Trophoblast cell (in vitro differentiated cells and primary cell): ENCODE measurements around the gene ZDHHC21.

ENCODE experiments used
- DNase-seq, 2 donors: peaks; one replicate each; pipeline ENCODE4 v3.0.0-alpha.2; 2016
- H2AFZ ChIP-seq: 2 replicates; pipeline ENCODE4 v1.6.1; 2013; ENCODE audit warnings: low read length, moderate library complexity, mild to moderate bottlenecking; ENCODE audit not compliant: insufficient read depth, poor library complexity
- H2AK5ac ChIP-seq: 2 replicates; pipeline ENCODE4 v1.6.1; 2013; ENCODE audit warnings: mild to moderate bottlenecking, low read length
- H2BK120ac ChIP-seq: 2 replicates; pipeline ENCODE4 v1.6.1; 2013; ENCODE audit warnings: low read length, mild to moderate bottlenecking, moderate library complexity; ENCODE audit not compliant: insufficient read depth, poor library complexity
- H2BK12ac ChIP-seq: 2 replicates; pipeline ENCODE4 v1.6.1; 2013; ENCODE audit warnings: mild to moderate bottlenecking, low read length, moderate library complexity
- H2BK5ac ChIP-seq: 2 replicates; pipeline ENCODE4 v1.6.1; 2013; ENCODE audit warnings: low read length, low read depth, moderate library complexity, mild to moderate bottlenecking; ENCODE audit not compliant: poor library complexity
- H3K14ac ChIP-seq: 2 replicates; pipeline ENCODE4 v1.6.1; 2013; ENCODE audit warnings: mild to moderate bottlenecking, low read length
- H3K18ac ChIP-seq: 2 replicates; pipeline ENCODE4 v1.6.1; 2013; ENCODE audit warnings: mild to moderate bottlenecking, low read length
- H3K23ac ChIP-seq: 2 replicates; pipeline ENCODE4 v1.6.1; 2013; ENCODE audit warnings: low read length
- H3K27ac ChIP-seq: 2 replicates; pipeline ENCODE4 v1.5.1; 2013; ENCODE audit warnings: low read depth, mild to moderate bottlenecking, inconsistent platforms, low read length, moderate library complexity
- H3K27me3 ChIP-seq: 2 replicates; pipeline ENCODE4 v1.6.1; 2013; ENCODE audit warnings: inconsistent platforms, mild to moderate bottlenecking, low read length, moderate library complexity; ENCODE audit not compliant: insufficient read depth
- H3K36me3 ChIP-seq, 2 experiments: 1 replicate in 1 of 2; 2 replicates in 1 of 2; pipeline ENCODE4 v1.6.1; 2013; ENCODE audit warnings: low read length in 2 of 2, mild to moderate bottlenecking in 2 of 2, moderate library complexity in 1 of 2; ENCODE audit not compliant: insufficient read depth in 2 of 2, control insufficient read depth in 1 of 2
- H3K4ac ChIP-seq: 2 replicates; pipeline ENCODE4 v1.6.1; 2013; ENCODE audit warnings: low read depth, mild to moderate bottlenecking, low read length, moderate library complexity
- H3K4me1 ChIP-seq, 2 experiments: 1 replicate in 1 of 2; 2 replicates in 1 of 2; pipeline ENCODE4 v1.6.1; 2013; ENCODE audit warnings: low read length in 2 of 2, mild to moderate bottlenecking in 2 of 2, moderate library complexity in 1 of 2; ENCODE audit not compliant: insufficient read depth in 2 of 2, control insufficient read depth in 1 of 2
- H3K4me2 ChIP-seq: 2 replicates; pipeline ENCODE4 v1.6.1; 2013; ENCODE audit warnings: inconsistent platforms, mild to moderate bottlenecking, low read length, moderate library complexity
- H3K4me3 ChIP-seq: 2 replicates; pipeline ENCODE4 v1.5.1; 2013; ENCODE audit warnings: mild to moderate bottlenecking, low read depth, low read length, inconsistent platforms
- H3K79me1 ChIP-seq: one replicate; pipeline ENCODE4 v1.6.1; 2013; ENCODE audit warnings: low read length
- H3K79me2 ChIP-seq: 2 replicates; pipeline ENCODE4 v1.6.1; 2013; ENCODE audit warnings: low read length, mild to moderate bottlenecking; ENCODE audit not compliant: control insufficient read depth, insufficient read depth, poor library complexity
- H3K9ac ChIP-seq: 2 replicates; pipeline ENCODE4 v1.6.1; 2013; ENCODE audit warnings: mild to moderate bottlenecking, low read length
- H3K9me3 ChIP-seq: 2 replicates; pipeline ENCODE4 v1.6.1; 2013; ENCODE audit warnings: low read depth, mild to moderate bottlenecking, control low read depth, inconsistent platforms, low read length; ENCODE audit not compliant: insufficient read depth
- H4K12ac ChIP-seq: 2 replicates; pipeline ENCODE4 v1.6.1; 2013; ENCODE audit warnings: low read depth, mild to moderate bottlenecking, low read length, moderate library complexity
- H4K8ac ChIP-seq: 2 replicates; pipeline ENCODE4 v1.6.1; 2013; ENCODE audit warnings: low read depth, mild to moderate bottlenecking, low read length, moderate library complexity
- H4K91ac ChIP-seq: one replicate; pipeline ENCODE4 v1.6.1; 2013; ENCODE audit warnings: low read depth, mild to moderate bottlenecking, low read length, moderate library complexity
- WGBS: extraction: QIAGEN DNeasy Blood & Tissue Kit; methylation state at CpG from one replicate; pipeline ENCODE4 v1.1.7; 2013; ENCODE audit warnings: missing lambda C conversion rate; ENCODE audit not compliant: insufficient read length, insufficient coverage; ENCODE audit errors: extremely low coverage; 5-methylcytosine and 5-hydroxymethylcytosine counted together

The ZDHHC21 gene

GRCh38 chr9:14618836-14619420 lies 74.3 kb downstream of the ZDHHC21 start:
- no peak for DNase-seq
- Histone ChIP-seq H3K79me1 (no peaks in the 10 kb centered on the region), H2BK120ac (no peak overlapping the region), H2BK5ac (no peak overlapping the region), H3K4me3 (no peak overlapping the region), H3K18ac (no peak overlapping the region), H4K8ac (no peak overlapping the region), H2AK5ac (no peak overlapping the region), H3K79me2 (no peaks in the 10 kb centered on the region), H3K27me3 (no peaks in the 10 kb centered on the region), H3K9ac (no peak overlapping the region), H4K12ac (no peak overlapping the region), H3K9me3 (no peaks in the 10 kb centered on the region), H3K23ac (no peak overlapping the region), H3K4me2 (no peak overlapping the region), H3K4me1 (no peaks in the 10 kb centered on the region), H3K36me3 (no peaks in the 10 kb centered on the region), H3K27ac (no peak overlapping the region), H2BK12ac (no peak overlapping the region), H3K14ac (no peak overlapping the region), H2AFZ (no peak overlapping the region), H3K4ac (no peak overlapping the region), H4K91ac (no peak overlapping the region)
- no CpG with 5 or more reads among the region's 8 CpGs for WGBS

GRCh38 chr9:14616188-14616982 lies 76.8 kb downstream of the ZDHHC21 start:
- Histone ChIP-seq H3K79me2 (no peaks in the 10 kb centered on the region), H3K27me3 (no peaks in the 10 kb centered on the region), H2BK120ac (no peak overlapping the region), H2BK5ac (no peak overlapping the region), H2AK5ac (no peak overlapping the region), H3K4me1 (no peaks in the 10 kb centered on the region), H3K27ac (no peak overlapping the region), H4K12ac (no peak overlapping the region), H3K9ac (no peak overlapping the region), H3K23ac (no peak overlapping the region), H3K14ac (no peak overlapping the region), H2BK12ac (no peak overlapping the region), H3K4me2 (no peak overlapping the region), H3K36me3 (no peaks in the 10 kb centered on the region), H3K4ac (no peak overlapping the region), H4K8ac (no peak overlapping the region), H3K18ac (no peak overlapping the region), H3K9me3 (no peaks in the 10 kb centered on the region), H3K4me3 (no peak overlapping the region), H3K79me1 (no peaks in the 10 kb centered on the region), H2AFZ (no peak overlapping the region), H4K91ac (no peak overlapping the region)
- peak; percentile 2 to 80 for DNase-seq
- no CpG with 5 or more reads among the region's 3 CpGs for WGBS

- no peak for DNase-seq
- Histone ChIP-seq H3K27me3 (no peaks in the 10 kb centered on the region), H4K12ac (no peak overlapping the region), H2BK12ac (no peak overlapping the region), H3K23ac (no peak overlapping the region), H3K4me3 (no peak overlapping the region), H2BK120ac (no peak overlapping the region), H3K14ac (no peak overlapping the region), H3K4me1 (no peaks in the 10 kb centered on the region), H2BK5ac (no peak overlapping the region), H3K4me2 (no peak overlapping the region), H3K79me1 (no peaks in the 10 kb centered on the region), H3K4ac (no peak overlapping the region), H3K36me3 (no peaks in the 10 kb centered on the region), H3K9me3 (no peaks in the 10 kb centered on the region), H3K79me2 (no peaks in the 10 kb centered on the region), H3K27ac (no peak overlapping the region), H3K9ac (no peak overlapping the region), H2AK5ac (no peak overlapping the region), H4K8ac (no peak overlapping the region), H3K18ac (no peak overlapping the region), H4K91ac (no peak overlapping the region), H2AFZ (no peak overlapping the region)
- no CpG with 5 or more reads among the region's 2 CpGs for WGBS
Measured at GRCh38 chr9:14608540-14608939, 84.7 kb downstream of the ZDHHC21 start.

GRCh38 chr9:14597171-14597799 lies 95.9 kb downstream of the ZDHHC21 start:
- Histone ChIP-seq H3K4me3 (no peak overlapping the region), H4K12ac (no peak overlapping the region), H3K4ac (no peak overlapping the region), H3K79me2 (no peaks in the 10 kb centered on the region), H2BK12ac (no peak overlapping the region), H3K18ac (no peak overlapping the region), H2BK5ac (no peak overlapping the region), H3K23ac (no peak overlapping the region), H3K4me1 (no peaks in the 10 kb centered on the region), H3K27ac (no peak overlapping the region), H3K14ac (no peak overlapping the region), H3K9me3 (peaks cover 2% of the 10 kb centered on the region), H3K4me2 (no peak overlapping the region), H4K8ac (no peak overlapping the region), H2AK5ac (no peak overlapping the region), H4K91ac (no peak overlapping the region), H3K36me3 (peaks cover 2 to 3% of the 10 kb centered on the region in 2 experiments), H3K27me3 (no peaks in the 10 kb centered on the region), H3K9ac (no peak overlapping the region), H3K79me1 (no peaks in the 10 kb centered on the region), H2AFZ (no peak overlapping the region), H2BK120ac (no peak overlapping the region)
- WGBS, result no CpG with 5 or more reads among the region's 7 CpGs
- no peak for DNase-seq
